NCI-H446 (cell line): ENCODE data around the gene MYBBP1A.
"Not testable (repeated sequence)": the region's sequence is repeated elsewhere in the genome, so short reads cannot be mapped to it uniquely, and the experiment has no call there.

Source experiments
- DNase-seq, 2 experiments: peaks; one replicate each; lab custom pipeline; 2025; lab: John Stamatoyannopoulos, UW

MYBBP1A gene

GRCh38 chr17:4554997-4555799 lies at the start of gene MYBBP1A:
Gene MYBBP1A (minus strand): TSS chr17:4555384. CDS start chr17:4555324, 60 bp downstream.
- peak; percentile 88 to 96 for DNase-seq

GRCh38 chr17:4604736-4605135 lies 49.6 kb upstream of the MYBBP1A start:
- not testable (repeated sequence) for DNase-seq

GRCh38 chr17:4604111-4604644 lies 49.0 kb upstream of the MYBBP1A start:
- peak; percentile 90 to 98 for DNase-seq

GRCh38 chr17:4602041-4602440 lies 46.9 kb upstream of the MYBBP1A start:
- DNase-seq: no peak

GRCh38 chr17:4601326-4601725 lies 46.1 kb upstream of the MYBBP1A start:
- DNase-seq: no peak

GRCh38 chr17:4600563-4600962 lies 45.4 kb upstream of the MYBBP1A start:
- no peak for DNase-seq

GRCh38 chr17:4599505-4600281 lies 44.5 kb upstream of the MYBBP1A start:
- DNase-seq: peak in 1 of 2 experiments; percentile 45

- no peak for DNase-seq
Observed at GRCh38 chr17:4598776-4599504, 43.8 kb upstream of the MYBBP1A start.

GRCh38 chr17:4597975-4598374 lies 42.8 kb upstream of the MYBBP1A start:
- DNase-seq: no peak

GRCh38 chr17:4596636-4597380 lies 41.6 kb upstream of the MYBBP1A start:
- no peak for DNase-seq

GRCh38 chr17:4595685-4596342 lies 40.6 kb upstream of the MYBBP1A start:
- not testable (repeated sequence) for DNase-seq

- DNase-seq: no peak
Observed at GRCh38 chr17:4594931-4595684, 39.9 kb upstream of the MYBBP1A start.

GRCh38 chr17:4594406-4594805 lies 39.2 kb upstream of the MYBBP1A start:
- DNase-seq: no peak

- no peak for DNase-seq
Observed at GRCh38 chr17:4593021-4593421, 37.8 kb upstream of the MYBBP1A start.

- no peak for DNase-seq
Observed at GRCh38 chr17:4592240-4593005, 37.2 kb upstream of the MYBBP1A start.

GRCh38 chr17:4591529-4591928 lies 36.3 kb upstream of the MYBBP1A start:
- DNase-seq: peak in 1 of 2 experiments; percentile 18

GRCh38 chr17:4590981-4591453 lies 35.8 kb upstream of the MYBBP1A start:
- DNase-seq: no peak

GRCh38 chr17:4590042-4590441 lies 34.9 kb upstream of the MYBBP1A start:
- DNase-seq: not testable (repeated sequence)
